ENCODE results near the gene CFAP77. TPM values are rescaled to one million over a fixed set of nuclear protein-coding genes. Genes with fewer than 3 reads are reported as not detected.

CFAP77 gene
- total RNA-seq, 1 experiment from 2014 or later = not detected

- Histone ChIP-seq H3K36me3 (ENCODE audit: insufficient read depth, low read length) (no peaks in the 10 kb centered on the region), H3K4me3 (ENCODE audit: low read length) (peak overlapping the region; percentile 61), H4K20me1 (ENCODE audit: insufficient read depth, low read depth, low read length) (no peaks in the 10 kb centered on the region), H3K9me2 (replicated peaks; ENCODE audit: insufficient read depth, low read length) (no peaks in the 10 kb centered on the region), H3K4me2 (ENCODE audit: low read depth, low read length, poor library complexity, severe bottlenecking) (peak overlapping the region; percentile 78), H3K27me3 (ENCODE audit: low read length) (no peaks in the 10 kb centered on the region), H3K9ac (ENCODE audit: low read length) (peak overlapping the region; percentile 62), H3K9me3 (ENCODE audit: low read length) (no peaks in the 10 kb centered on the region), H3K4me1 (ENCODE audit: low read length) (peaks cover 47% of the 10 kb centered on the region), H2AFZ (ENCODE audit: low read length) (peak overlapping the region; percentile 82), H3K27ac (ENCODE audit: low read length) (peak overlapping the region; percentile 98), H3K79me2 (ENCODE audit: low read length) (no peaks in the 10 kb centered on the region)
- DNase-seq = peak; percentile 78
Observed at GRCh38 chr9:132546148-132547051, 136.4 kb downstream of the CFAP77 start.

DNA sequence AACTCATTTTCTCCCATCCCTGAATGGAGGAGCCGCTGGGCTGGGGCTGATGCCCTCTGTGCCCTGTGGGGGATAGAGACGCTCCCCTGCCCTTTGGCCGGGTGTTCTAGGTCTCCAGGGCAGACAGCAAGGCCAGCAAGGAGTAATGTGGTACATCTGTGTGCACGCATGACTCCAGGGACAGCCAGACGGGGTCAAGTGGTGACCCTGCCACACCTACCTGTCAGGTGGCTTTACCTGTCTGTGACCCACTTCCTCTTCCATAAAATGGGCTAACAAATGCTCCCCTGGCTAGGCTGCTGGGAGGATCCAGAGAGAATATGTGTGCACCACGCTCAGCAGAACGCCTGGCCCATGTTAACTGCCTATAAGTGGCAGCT is 137.0 kb downstream of the CFAP77 start:
- Histone ChIP-seq H3K79me2 (ENCODE audit: low read length) (no peaks in the 10 kb centered on the region), H3K9me2 (replicated peaks; ENCODE audit: insufficient read depth, low read length) (no peaks in the 10 kb centered on the region), H3K4me3 (ENCODE audit: low read length) (peak overlapping the region; percentile 61; the same call in 1 of the 2 replicates), H4K20me1 (ENCODE audit: insufficient read depth, low read depth, low read length) (no peaks in the 10 kb centered on the region), H3K4me2 (ENCODE audit: low read depth, low read length, poor library complexity, severe bottlenecking) (peak overlapping the region; percentile 78), H3K27me3 (ENCODE audit: low read length) (no peaks in the 10 kb centered on the region), H3K9ac (ENCODE audit: low read length) (peak overlapping the region; percentile 62), H3K27ac (ENCODE audit: low read length) (peak overlapping the region; percentile 98), H2AFZ (ENCODE audit: low read length) (peak overlapping the region; percentile 36), H3K36me3 (ENCODE audit: insufficient read depth, low read length) (no peaks in the 10 kb centered on the region), H3K9me3 (ENCODE audit: low read length) (no peaks in the 10 kb centered on the region), H3K4me1 (ENCODE audit: low read length) (peaks cover 47% of the 10 kb centered on the region)
- no peak for DNase-seq

GRCh38 chr9:132547436-132547835 is 137.4 kb downstream of the CFAP77 start:
- H2AFZ ChIP-seq (ENCODE audit: low read length) = peak overlapping the region; percentile 36
- H3K36me3 ChIP-seq (ENCODE audit: insufficient read depth, low read length) = no peaks in the 10 kb centered on the region
- no peaks in the 10 kb centered on the region for H3K9me2 ChIP-seq (replicated peaks; ENCODE audit: insufficient read depth, low read length)
- H3K9ac ChIP-seq (ENCODE audit: low read length) = peak overlapping the region; percentile 62
- H3K4me2 ChIP-seq (ENCODE audit: low read depth, low read length, poor library complexity, severe bottlenecking) = peak overlapping the region; percentile 78
- no peaks in the 10 kb centered on the region for H3K79me2 ChIP-seq (ENCODE audit: low read length)
- no peak for DNase-seq
- peak overlapping the region; percentile 98 for H3K27ac ChIP-seq (ENCODE audit: low read length)
- H4K20me1 ChIP-seq (ENCODE audit: insufficient read depth, low read depth, low read length) = no peaks in the 10 kb centered on the region
- peaks cover 47% of the 10 kb centered on the region for H3K4me1 ChIP-seq (ENCODE audit: low read length)
- no peaks in the 10 kb centered on the region for H3K9me3 ChIP-seq (ENCODE audit: low read length)
- H3K27me3 ChIP-seq (ENCODE audit: low read length) = no peaks in the 10 kb centered on the region
- peak overlapping the region; percentile 61 for H3K4me3 ChIP-seq (ENCODE audit: low read length)

DNA sequence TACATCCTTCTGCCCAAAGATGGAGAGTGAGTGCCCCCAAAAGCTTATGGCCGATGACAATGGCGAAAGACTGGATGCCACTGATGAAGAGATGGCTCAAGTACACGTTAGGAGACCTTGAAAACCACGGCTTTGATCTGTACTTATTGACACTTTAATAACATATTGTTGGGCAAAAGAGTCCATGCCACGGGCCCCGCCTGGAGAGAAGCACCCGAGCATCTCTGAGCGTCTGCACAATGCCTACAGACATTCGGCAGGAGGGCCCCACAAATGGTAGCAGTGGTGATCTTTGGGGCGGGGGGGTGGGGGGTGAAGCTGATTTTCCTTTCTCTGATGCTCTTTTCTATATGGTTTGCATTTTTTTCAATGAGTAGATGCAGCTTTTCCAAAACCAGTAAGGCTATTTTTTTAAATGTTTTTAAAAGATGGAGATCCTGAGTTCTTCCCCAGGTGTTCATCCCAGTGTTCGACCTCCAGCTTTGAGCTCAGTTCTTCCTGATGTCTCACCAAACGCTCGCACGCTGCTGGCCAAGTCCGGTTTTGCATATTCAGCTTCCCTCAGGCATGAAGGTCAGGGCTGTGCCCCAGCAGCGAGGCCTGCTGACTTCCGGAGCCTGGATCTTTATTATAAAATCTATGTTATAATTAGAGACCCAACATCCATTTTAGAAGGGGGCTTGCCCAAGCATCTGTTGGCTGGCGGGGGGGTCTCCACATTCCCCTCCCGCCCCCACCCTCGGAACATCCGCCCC is 138.1 kb downstream of the CFAP77 start:
- H3K27me3 ChIP-seq (ENCODE audit: low read length) = no peaks in the 10 kb centered on the region
- no peaks in the 10 kb centered on the region for H3K9me3 ChIP-seq (ENCODE audit: low read length)
- peak overlapping the region; percentile 62 for H3K9ac ChIP-seq (ENCODE audit: low read length)
- peaks cover 47% of the 10 kb centered on the region for H3K4me1 ChIP-seq (ENCODE audit: low read length)
- H3K9me2 ChIP-seq (replicated peaks; ENCODE audit: insufficient read depth, low read length) = no peaks in the 10 kb centered on the region
- H4K20me1 ChIP-seq (ENCODE audit: insufficient read depth, low read depth, low read length) = no peaks in the 10 kb centered on the region
- H3K27ac ChIP-seq (ENCODE audit: low read length) = peak overlapping the region; percentile 98
- H3K4me2 ChIP-seq (ENCODE audit: low read depth, low read length, poor library complexity, severe bottlenecking) = peak overlapping the region; percentile 78
- no peaks in the 10 kb centered on the region for H3K36me3 ChIP-seq (ENCODE audit: insufficient read depth, low read length)
- H3K4me3 ChIP-seq (ENCODE audit: low read length) = peak overlapping the region; percentile 61
- H3K79me2 ChIP-seq (ENCODE audit: low read length) = no peaks in the 10 kb centered on the region
- peak overlapping the region; percentile 84; the same call in 1 of the 2 replicates for H2AFZ ChIP-seq (ENCODE audit: low read length)
- peak; percentile 96 for DNase-seq

DNA sequence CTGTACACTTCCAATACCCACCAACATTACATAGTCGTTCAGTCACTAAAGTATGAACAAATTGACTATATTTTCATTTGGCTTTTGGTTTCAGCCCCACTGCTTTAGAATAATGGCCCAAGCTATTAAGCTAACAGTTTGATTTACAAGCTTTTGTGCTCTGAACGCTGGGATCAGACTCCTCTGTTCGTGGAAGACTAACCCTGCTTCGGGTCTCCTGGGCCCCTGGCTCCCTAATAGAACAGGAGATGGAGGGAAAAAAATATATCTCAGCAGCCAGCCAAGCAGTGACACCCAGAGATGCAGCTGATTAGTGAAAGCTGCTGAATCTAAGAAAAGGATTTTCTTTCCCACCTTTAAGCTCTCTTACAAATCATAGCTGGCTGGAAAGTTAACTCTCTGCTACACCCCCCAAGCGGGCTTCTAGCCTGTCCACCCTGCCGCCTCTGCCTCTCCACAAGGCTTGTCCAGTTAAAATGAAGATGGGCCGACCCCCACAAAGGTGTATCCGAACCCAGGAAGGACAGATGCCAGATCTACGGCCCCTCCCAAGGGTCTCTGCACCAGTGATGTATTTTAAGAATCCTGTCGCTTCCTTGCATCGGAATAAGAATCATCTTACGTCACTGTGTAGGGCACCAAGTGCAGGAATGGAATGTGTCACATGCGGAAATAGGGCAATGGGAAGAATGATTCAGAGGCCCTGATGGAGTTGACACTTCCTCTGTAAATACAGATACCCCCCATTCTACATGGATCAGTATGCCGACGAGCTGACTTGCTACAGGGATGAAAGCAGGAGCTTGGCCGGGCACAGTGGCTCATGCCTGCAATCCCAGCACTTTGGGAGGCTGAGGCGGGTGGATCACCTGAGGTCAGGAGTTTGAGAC is 139.0 kb downstream of the CFAP77 start:
- no peaks in the 10 kb centered on the region for H3K27me3 ChIP-seq (ENCODE audit: low read length)
- H3K4me3 ChIP-seq (ENCODE audit: low read length) = peak overlapping the region; percentile 41
- no peaks in the 10 kb centered on the region for H3K79me2 ChIP-seq (ENCODE audit: low read length)
- peak overlapping the region; percentile 78 for H3K4me2 ChIP-seq (ENCODE audit: low read depth, low read length, poor library complexity, severe bottlenecking)
- peak overlapping the region; percentile 84 for H2AFZ ChIP-seq (ENCODE audit: low read length)
- DNase-seq = no peak
- no peaks in the 10 kb centered on the region for H4K20me1 ChIP-seq (ENCODE audit: insufficient read depth, low read depth, low read length)
- H3K9me2 ChIP-seq (replicated peaks; ENCODE audit: insufficient read depth, low read length) = no peaks in the 10 kb centered on the region
- peak overlapping the region; percentile 62 for H3K9ac ChIP-seq (ENCODE audit: low read length)
- peaks cover 47% of the 10 kb centered on the region for H3K4me1 ChIP-seq (ENCODE audit: low read length)
- peak overlapping the region; percentile 98 for H3K27ac ChIP-seq (ENCODE audit: low read length)
- no peaks in the 10 kb centered on the region for H3K36me3 ChIP-seq (ENCODE audit: insufficient read depth, low read length)
- H3K9me3 ChIP-seq (ENCODE audit: low read length) = no peaks in the 10 kb centered on the region

DNA sequence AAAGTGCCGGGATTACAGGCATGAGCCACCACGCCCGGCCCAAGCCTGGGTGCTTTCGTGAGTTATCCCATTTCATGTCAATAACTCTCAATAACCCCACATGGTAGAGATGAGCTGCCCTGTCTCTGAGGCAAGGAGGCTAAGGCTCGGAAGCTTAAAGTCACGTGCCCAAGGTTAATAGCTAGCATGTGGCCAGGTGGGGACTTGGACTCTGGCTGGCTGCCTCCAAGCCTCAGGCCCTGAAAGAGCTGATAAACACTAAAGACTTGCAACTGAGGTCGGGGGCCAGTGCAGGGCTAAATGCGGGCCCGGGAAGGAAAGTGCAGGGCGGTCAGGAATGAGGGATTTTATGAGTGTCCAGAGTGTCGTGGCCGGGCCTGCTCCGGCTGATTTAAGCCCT is 141.5 kb downstream of the CFAP77 start:
- Histone ChIP-seq H2AFZ (ENCODE audit: low read length) (no peak overlapping the region), H4K20me1 (ENCODE audit: insufficient read depth, low read depth, low read length) (no peaks in the 10 kb centered on the region), H3K4me1 (ENCODE audit: low read length) (peaks cover 38% of the 10 kb centered on the region), H3K4me2 (ENCODE audit: low read depth, low read length, poor library complexity, severe bottlenecking) (no peak overlapping the region), H3K79me2 (ENCODE audit: low read length) (no peaks in the 10 kb centered on the region), H3K36me3 (ENCODE audit: insufficient read depth, low read length) (no peaks in the 10 kb centered on the region), H3K9me3 (ENCODE audit: low read length) (no peaks in the 10 kb centered on the region), H3K27ac (ENCODE audit: low read length) (no peak overlapping the region), H3K4me3 (ENCODE audit: low read length) (no peak overlapping the region), H3K9me2 (replicated peaks; ENCODE audit: insufficient read depth, low read length) (no peaks in the 10 kb centered on the region), H3K27me3 (ENCODE audit: low read length) (no peaks in the 10 kb centered on the region), H3K9ac (ENCODE audit: low read length) (no peak overlapping the region)
- no peak for DNase-seq

- Histone ChIP-seq H3K4me3 (ENCODE audit: low read length) (no peak overlapping the region), H3K4me2 (ENCODE audit: low read depth, low read length, poor library complexity, severe bottlenecking) (no peak overlapping the region), H3K9me2 (replicated peaks; ENCODE audit: insufficient read depth, low read length) (no peaks in the 10 kb centered on the region), H3K27me3 (ENCODE audit: low read length) (no peaks in the 10 kb centered on the region), H3K4me1 (ENCODE audit: low read length) (peaks cover 33% of the 10 kb centered on the region), H3K79me2 (ENCODE audit: low read length) (no peaks in the 10 kb centered on the region), H3K36me3 (ENCODE audit: insufficient read depth, low read length) (no peaks in the 10 kb centered on the region), H2AFZ (ENCODE audit: low read length) (no peak overlapping the region), H3K9ac (ENCODE audit: low read length) (no peak overlapping the region), H3K27ac (ENCODE audit: low read length) (no peak overlapping the region), H4K20me1 (ENCODE audit: insufficient read depth, low read depth, low read length) (no peaks in the 10 kb centered on the region), H3K9me3 (ENCODE audit: low read length) (no peaks in the 10 kb centered on the region)
- DNase-seq = no peak
Observed at GRCh38 chr9:132552041-132552440, 142.0 kb downstream of the CFAP77 start.

Data from Karpas-422 (cell line).